ENCODE measurements around the gene BBX. TPM values are rescaled to one million over a fixed set of nuclear protein-coding genes. Genes with fewer than 3 reads are reported as not detected.
"Not testable (repeated sequence)": the region's sequence is repeated elsewhere in the genome, so short reads cannot be mapped to it uniquely, and the experiment has no call there.

The BBX gene
- total RNA-seq, 4 donors from 2014 or later, result 54.3 to 104 (median 88.1) TPM

DNA sequence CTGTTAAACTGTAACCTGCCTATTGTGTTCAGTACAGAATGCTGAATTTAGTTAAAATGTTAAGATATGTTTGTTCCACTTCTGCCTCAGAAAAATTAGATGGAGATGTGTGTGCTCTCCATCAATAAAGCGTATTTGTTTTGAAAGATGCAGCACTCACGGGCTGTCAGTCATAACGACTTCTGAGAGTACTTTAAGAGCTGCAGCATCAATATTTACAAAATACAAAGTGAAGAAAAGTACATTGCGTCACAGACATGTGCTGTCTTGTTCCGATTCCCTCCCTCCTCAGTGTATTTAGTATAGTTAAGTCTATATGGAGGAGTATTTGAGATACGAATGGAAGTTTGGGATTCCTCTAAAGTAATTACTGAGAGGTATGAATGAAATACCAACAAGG lies 166.6 kb downstream of the BBX start:
- Histone ChIP-seq H3K27me3 (no peaks in the 10 kb centered on the region), H3K36me3 (no peaks in the 10 kb centered on the region), H3K9me3 (no peaks in the 10 kb centered on the region), H3K4me3 (no peak overlapping the region), H3K27ac (no peak overlapping the region), H3K4me1 (peaks cover 0 to 4% (median 0%) of the 10 kb centered on the region in 4 donors)
- no peak for DNase-seq (ENCODE audit: low spot score in 2 of 2)
- 84 to 86% methylated on average over 6 of the region's 6 CpGs for WGBS, 2 donors
- TF ChIP-seq, protein P1, sequence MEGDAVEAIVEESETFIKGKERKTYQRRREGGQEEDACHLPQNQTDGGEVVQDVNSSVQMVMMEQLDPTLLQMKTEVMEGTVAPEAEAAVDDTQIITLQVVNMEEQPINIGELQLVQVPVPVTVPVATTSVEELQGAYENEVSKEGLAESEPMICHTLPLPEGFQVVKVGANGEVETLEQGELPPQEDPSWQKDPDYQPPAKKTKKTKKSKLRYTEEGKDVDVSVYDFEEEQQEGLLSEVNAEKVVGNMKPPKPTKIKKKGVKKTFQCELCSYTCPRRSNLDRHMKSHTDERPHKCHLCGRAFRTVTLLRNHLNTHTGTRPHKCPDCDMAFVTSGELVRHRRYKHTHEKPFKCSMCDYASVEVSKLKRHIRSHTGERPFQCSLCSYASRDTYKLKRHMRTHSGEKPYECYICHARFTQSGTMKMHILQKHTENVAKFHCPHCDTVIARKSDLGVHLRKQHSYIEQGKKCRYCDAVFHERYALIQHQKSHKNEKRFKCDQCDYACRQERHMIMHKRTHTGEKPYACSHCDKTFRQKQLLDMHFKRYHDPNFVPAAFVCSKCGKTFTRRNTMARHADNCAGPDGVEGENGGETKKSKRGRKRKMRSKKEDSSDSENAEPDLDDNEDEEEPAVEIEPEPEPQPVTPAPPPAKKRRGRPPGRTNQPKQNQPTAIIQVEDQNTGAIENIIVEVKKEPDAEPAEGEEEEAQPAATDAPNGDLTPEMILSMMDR (IDR thresholded peaks at IDR 0.05), result no peak

DNA sequence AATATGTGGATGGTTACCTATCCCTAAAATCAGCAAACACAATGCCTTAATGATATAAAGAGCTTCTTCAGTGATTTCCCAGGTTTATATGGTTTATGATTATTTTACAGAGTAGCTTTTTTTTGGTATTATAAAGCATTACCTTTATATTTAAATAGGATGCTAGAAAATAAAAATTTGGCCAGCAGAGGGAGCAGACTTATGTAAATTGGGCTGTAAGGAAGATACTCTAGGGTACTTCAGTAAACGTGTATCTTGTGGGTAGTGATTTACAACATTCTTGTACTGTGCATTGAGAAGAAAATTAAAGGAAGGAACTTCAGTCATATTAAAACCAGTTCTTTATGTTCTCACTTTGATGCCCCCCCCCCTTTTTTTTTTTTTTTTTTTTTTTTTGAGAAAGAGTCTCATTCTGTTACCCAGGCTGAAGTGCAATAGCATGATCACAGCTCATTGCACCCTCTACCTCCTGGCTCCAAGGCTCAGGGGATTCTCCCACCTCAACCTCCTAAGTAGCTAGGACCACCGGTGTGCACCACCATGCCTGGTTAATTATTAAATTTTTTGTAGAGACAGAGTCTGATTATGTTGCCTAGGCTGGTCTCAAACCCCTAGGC lies 167.9 kb downstream of the BBX start:
- WGBS, 2 donors, result 31 to 47% methylated on average over 2 of the region's 2 CpGs
- no peak overlapping the region for H3K27ac ChIP-seq
- TF ChIP-seq EP300 (IDR thresholded peaks at IDR 0.05) (no peak), POLR2A (IDR thresholded peaks at IDR 0.05) (no peak)
- TF ChIP-seq, protein P1 (IDR thresholded peaks at IDR 0.05), result peak; percentile 13 to 51 (median 42)
- DNase-seq (ENCODE audit: low spot score in 2 of 2), result peak in 1 of 2 donors; percentile 35
- no peaks in the 10 kb centered on the region for H3K4me1 ChIP-seq
- no peak overlapping the region for H3K4me3 ChIP-seq
- H3K9me3 ChIP-seq, result no peaks in the 10 kb centered on the region
- no peaks in the 10 kb centered on the region for H3K27me3 ChIP-seq
- no peaks in the 10 kb centered on the region for H3K36me3 ChIP-seq

DNA sequence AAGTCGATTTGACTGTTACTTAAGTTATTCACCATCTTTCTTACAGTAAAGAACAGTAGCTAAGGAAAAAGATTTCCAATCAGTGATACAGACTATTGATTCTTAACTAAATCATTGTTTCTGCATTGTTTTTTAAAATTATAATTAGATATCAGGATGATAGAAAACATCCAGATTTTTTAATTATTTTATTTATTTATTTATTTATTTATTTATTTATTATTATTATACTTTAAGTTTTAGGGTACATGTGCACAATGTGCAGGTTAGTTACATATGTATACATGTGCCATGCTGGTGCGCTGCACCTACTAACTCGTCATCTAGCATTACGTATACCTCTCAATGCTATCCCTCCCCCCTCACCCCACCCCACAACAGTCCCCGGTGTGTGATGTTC lies 169.2 kb downstream of the BBX start:
- H3K27ac ChIP-seq; DNase-seq (ENCODE audit: low spot score in 2 of 2); H3K4me3 ChIP-seq; H3K9me3 ChIP-seq; H3K27me3 ChIP-seq; H3K36me3 ChIP-seq; H3K4me1 ChIP-seq: not testable (repeated sequence)
- WGBS, 2 donors, result 97% methylated on average over 5 of the region's 5 CpGs

DNA sequence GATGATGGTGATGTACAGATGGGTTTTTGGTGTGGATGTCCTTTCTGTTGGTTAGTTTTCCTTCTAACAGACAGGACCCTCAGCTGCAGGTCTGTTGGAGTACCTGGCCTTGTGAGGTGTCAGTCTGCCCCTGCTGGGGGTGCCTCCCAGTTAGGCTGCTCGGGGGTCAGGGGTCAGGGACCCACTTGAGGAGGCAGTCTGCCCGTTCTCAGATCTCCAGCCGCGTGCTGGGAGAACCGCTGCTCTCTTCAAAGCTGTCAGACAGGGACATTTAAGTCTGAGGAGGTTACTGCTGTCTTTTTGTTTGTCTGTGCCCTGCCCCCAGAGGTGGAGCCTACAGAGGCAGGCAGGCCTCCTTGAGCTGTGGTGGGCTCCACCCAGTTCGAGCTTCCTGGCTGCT lies 174.6 kb downstream of the BBX start:
- WGBS, 2 donors, result 30 to 32% methylated on average over 4 to 5 of the region's 6 CpGs
- H3K27ac ChIP-seq; H3K4me3 ChIP-seq; H3K36me3 ChIP-seq; DNase-seq (ENCODE audit: low spot score in 2 of 2); H3K27me3 ChIP-seq; H3K9me3 ChIP-seq; H3K4me1 ChIP-seq: not testable (repeated sequence)

DNA sequence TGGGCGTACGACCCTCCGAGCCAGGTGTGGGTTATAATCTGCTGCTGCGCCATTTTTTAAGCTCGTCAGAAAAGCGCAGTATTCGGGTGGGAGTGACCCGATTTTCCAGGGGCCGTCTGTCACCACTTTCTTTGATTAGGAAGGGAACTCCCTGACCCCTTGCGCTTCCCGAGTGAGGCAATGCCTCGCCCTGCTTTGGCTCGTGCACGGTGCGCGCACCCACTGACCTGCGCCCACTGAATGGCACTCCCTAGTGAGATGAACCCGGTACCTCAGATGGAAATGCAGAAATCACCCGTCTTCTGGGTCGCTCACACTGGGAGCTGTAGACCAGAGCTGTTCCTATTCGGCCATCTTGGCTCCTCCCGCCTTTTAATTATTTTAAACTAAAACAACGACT lies 175.1 kb downstream of the BBX start:
- Histone ChIP-seq H3K4me3 (peak overlapping the region in 2 of 4 donors; percentile 12 to 15), H3K4me1 (peaks cover 0 to 12% (median 0%) of the 10 kb centered on the region in 4 donors)
- not testable (repeated sequence) for H3K27ac ChIP-seq; H3K36me3 ChIP-seq; H3K27me3 ChIP-seq; H3K9me3 ChIP-seq; DNase-seq (ENCODE audit: low spot score in 2 of 2)
- WGBS, 2 donors, result 67 to 72% methylated on average over 21 to 23 of the region's 23 CpGs

DNA sequence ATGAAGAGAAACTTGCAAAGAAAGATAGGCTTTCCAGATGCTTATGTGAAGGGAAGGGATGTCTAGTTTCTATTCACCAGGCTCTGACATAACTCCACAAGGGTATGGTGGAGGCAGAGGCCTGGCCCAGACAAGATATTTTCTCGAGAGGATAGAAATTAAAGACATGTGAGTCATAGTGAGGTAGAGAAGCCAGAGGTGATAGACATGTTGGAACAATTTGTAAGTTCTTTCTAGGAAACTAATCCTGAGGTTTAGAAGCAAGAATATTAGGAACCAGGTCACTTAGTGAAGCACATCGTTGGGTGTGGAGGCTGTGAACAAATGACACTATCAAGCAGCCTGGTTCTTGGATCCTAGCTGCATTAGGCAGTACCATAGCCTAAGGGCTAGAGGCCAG lies 176.9 kb downstream of the BBX start:
- Histone ChIP-seq H3K27ac (no peak overlapping the region), H3K4me3 (no peak overlapping the region), H3K9me3 (no peaks in the 10 kb centered on the region), H3K27me3 (no peaks in the 10 kb centered on the region), H3K36me3 (no peaks in the 10 kb centered on the region), H3K4me1 (peaks cover 0 to 14% (median 0%) of the 10 kb centered on the region in 4 donors)
- WGBS, 2 donors, result 66 to 75% methylated on average over 2 of the region's 2 CpGs
- TF ChIP-seq POLR2A (IDR thresholded peaks at IDR 0.05), result no peak
- TF ChIP-seq, protein P1 (IDR thresholded peaks at IDR 0.05), result no peak
- no peak for TF ChIP-seq EP300 (IDR thresholded peaks at IDR 0.05)
- DNase-seq (ENCODE audit: low spot score in 2 of 2), result no peak

DNA sequence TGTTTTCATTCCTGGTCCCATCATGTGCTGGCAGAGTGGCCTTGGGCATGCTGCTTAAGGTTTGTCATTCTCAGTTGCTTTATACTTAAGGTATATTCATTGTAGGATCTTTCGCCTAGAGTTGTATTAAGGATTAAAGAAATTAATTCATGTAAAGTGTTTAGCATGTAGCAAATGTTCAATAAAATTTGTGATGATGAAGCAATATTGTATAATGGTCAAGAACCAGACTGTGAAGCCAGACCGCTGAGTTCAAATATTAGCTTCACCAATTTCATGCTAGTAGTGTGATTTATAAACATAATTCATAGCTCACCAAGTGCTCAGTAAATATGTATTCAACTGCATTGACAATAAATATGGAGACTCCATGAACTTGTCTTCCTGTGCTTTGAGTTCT lies 178.5 kb downstream of the BBX start:
- Histone ChIP-seq H3K9me3 (no peaks in the 10 kb centered on the region), H3K36me3 (no peaks in the 10 kb centered on the region), H3K27ac (no peak overlapping the region), H3K4me1 (peaks cover 0 to 14% (median 0%) of the 10 kb centered on the region in 4 donors), H3K4me3 (no peak overlapping the region), H3K27me3 (no peaks in the 10 kb centered on the region)
- DNase-seq (ENCODE audit: low spot score in 2 of 2), result no peak
- TF ChIP-seq POLR2A (IDR thresholded peaks at IDR 0.05) (no peak), EP300 (IDR thresholded peaks at IDR 0.05) (no peak)
- TF ChIP-seq, protein P1 (IDR thresholded peaks at IDR 0.05), result no peak
- WGBS, 2 donors, result 97% methylated on average over 2 of the region's 2 CpGs
